DMS114 treated with DMSO at 0.1 percent for 48 hours (cell line): ENCODE measurements around the gene PKNOX2.

Source experiments
- DNase-seq: peaks from one replicate; lab custom pipeline; 2025; ENCODE audit not compliant: unreplicated experiment; lab: John Stamatoyannopoulos, UW

The PKNOX2 gene

GRCh38 chr11:125154378-125155099 is 10.0 kb upstream of the PKNOX2 start:
- DNase-seq, result no peak

DNA sequence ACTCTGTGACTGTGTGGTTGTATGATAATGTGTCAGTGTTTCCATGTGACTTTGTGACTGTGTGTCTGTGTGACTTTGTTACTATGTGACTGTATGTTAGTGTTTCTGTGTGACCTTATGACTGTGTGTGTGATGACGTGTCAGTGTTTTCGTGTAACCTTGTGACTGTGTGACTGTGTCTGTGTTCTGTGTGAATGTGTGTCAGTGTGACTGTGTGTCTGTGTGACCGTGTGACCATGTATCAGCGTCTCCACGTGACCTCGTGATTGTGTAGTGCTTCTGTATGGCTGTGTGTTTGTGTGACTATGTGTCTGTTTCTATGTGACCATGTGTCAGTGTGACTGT is 9.5 kb upstream of the PKNOX2 start:
- DNase-seq, result no peak

DNA sequence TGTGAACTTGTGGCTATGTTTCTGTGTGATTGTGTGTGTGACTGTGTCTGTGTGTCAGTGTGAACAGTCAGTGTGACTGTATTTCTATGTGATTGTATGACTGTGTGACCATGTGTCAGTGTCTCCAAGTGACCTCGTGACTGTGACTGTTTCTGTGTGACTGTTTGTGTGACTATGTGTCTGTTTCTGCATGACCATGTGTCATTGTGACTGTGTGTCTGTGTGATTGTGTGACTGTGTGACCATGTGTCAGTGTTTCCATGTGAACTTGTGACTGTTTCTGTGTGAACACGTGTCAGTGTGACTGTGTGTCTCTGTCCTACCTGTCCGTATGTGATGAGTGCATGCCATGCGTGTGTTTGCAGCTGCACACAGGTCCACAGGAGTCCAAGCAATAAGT is 8.8 kb upstream of the PKNOX2 start:
- DNase-seq, result no peak

DNA sequence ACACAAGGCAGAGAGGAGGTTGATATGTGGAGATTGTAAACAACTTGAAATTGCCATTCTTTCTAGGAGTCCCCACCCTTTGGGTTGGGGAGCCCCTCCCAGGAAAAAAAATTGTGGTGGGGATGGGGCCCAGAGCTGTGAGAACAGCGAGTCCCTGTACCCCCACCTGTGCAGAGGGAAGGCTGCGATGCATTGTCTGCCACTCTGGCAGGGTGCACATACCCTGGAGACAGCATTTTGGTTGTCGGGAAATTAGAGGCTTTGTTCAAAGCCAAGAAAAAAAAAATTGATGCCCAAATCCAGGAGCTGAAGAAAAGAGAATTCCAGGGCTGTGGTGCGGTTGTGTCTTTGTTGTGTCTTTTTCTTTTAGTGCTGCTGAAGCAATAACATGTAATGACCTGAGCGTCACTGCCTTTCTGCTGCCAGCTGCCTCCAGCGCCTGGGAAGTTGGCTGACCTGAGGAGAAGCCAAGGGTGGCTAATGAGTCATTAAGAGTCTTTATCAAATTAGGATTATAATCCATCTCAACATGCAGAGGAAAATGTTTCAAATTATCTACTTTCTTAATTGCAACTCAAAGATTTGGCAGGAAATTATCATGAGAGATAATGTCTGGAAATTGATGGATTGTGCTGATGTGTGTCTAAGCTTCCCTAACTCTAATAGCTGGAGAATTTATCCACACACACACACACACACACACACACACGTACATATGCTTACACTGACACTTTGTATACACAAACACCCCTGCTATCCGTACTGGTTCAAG is 8.0 kb upstream of the PKNOX2 start:
- DNase-seq, result no peak

DNA sequence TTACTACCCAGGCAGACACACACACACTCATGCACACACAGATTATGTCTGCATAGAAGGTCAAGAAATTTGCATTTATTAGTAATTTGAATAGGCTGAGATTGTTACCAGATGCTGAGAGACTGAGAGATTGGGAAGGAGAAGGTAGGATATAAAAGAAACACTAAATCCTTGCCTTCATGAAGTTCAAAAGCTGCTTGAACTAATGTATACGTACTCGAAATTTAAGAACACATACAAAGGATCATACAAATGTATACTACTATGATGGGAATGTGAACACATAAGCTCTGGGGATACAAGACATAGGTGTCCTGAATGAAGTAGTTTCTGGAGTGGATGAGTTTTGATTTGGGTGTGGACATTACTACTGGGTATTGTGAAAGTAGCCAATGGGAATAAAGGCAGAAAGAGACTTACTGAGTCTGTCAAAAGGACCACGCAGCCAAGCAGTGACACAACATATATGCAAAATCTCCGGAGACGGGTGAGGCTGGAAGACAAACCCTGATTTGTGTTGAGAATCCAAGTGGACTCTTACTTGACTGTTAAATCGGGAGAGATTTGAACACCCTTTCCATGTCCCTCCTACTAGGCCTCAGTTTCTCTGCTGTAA is 7.3 kb upstream of the PKNOX2 start:
- DNase-seq, result no peak

DNA sequence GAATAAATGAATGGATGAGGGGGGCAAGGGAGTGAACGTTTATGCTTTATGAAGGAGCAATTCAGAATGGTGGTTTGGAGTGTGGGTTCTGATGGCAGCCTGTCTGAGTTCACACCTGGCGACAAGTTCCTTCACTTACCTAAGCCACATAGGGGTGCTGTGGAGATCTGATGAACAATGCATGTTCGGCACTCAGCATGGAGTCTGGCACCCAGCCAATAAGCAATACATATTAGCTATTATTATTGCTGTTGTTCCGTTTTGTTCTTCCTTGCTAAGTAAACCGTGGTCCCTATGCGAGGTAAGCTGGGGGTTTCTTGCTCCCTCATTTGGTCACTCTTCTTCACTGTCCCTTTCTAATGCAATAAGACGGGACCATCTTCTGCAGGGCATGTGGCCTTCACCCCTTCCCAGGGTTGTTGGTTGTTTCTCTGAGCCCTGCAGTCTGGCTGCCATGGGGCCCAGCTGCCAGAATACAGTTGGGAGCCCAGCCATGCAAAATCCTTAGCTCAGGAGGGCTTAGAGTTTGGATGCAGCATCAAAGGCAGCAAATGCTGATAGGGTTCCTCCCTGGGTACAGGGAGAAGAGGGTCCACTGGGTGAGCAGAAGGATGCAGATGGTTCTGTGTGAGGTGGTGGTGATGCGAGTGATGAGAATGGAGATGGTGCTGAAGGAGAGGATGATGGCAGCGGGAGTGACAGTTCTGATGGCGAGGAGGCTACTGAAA is 6.4 kb upstream of the PKNOX2 start:
- DNase-seq, result no peak

DNA sequence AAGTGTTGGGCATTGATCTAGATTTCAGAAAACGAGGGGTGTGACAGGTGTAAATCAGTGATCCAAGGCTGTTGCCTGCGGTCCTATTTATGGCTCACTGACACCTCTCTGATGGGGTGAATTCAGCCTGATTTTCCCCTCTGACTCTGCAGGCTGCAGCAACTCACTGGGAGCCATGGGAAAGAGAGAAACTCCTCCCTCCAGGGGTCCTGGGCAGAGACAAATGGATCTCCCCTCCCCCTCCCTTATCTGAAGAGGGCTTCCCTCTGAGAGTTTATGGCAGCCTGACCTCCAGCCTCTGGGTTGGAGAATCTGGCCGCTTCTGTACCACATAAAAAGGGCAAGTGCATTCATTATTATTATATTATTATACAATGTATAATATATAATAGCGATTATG is 1.8 kb upstream of the PKNOX2 start:
- DNase-seq, result no peak

DNA sequence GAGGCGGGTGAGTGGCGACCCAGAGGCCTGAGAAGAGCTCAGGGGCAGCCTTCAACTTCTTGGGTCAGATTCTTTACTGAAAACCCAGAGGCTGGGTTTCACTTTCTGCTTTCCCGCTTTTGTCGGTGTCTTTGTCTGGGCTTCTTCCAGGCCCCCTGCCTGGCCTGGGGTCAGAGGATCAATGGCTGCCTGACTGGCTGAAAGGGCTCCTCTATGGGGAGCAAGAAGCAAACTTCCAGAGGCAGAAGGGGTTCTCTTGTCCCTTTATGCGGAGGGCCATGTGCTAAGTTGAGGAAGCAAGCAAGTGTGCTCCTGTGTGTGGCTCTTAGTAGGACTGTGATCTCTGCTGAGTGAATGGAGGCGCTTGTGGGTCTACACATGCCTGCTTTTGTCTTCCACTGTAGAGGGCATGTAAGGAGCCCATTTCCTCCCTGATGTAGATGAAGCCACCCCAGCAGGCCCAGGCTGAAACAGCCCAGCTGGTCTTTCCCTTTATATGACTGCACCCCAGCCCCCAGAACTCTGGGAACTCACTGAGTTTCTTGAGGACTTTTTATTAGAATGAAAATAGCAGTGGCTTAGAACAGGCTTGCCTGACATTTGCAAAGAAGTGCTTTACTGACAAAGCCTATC is 1.0 kb upstream of the PKNOX2 start:
- DNase-seq, result no peak

DNA sequence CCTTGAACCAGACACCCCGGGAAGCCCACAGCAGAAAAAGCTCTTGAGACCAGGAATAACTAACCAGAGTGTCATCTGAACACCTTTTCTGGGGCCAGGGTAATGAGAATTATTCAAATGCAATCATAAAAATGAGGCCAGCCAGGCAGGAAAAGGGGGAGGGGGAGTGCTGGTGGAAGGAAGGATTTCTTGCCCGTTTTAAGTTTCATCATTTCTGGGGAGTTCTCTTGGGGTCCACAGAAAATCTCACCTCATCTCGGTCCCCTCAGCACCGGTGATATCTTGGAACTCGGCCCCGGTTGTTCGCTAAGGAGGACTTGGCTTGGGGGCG is 495 bp upstream of the PKNOX2 start:
- DNase-seq, result no peak

DNA sequence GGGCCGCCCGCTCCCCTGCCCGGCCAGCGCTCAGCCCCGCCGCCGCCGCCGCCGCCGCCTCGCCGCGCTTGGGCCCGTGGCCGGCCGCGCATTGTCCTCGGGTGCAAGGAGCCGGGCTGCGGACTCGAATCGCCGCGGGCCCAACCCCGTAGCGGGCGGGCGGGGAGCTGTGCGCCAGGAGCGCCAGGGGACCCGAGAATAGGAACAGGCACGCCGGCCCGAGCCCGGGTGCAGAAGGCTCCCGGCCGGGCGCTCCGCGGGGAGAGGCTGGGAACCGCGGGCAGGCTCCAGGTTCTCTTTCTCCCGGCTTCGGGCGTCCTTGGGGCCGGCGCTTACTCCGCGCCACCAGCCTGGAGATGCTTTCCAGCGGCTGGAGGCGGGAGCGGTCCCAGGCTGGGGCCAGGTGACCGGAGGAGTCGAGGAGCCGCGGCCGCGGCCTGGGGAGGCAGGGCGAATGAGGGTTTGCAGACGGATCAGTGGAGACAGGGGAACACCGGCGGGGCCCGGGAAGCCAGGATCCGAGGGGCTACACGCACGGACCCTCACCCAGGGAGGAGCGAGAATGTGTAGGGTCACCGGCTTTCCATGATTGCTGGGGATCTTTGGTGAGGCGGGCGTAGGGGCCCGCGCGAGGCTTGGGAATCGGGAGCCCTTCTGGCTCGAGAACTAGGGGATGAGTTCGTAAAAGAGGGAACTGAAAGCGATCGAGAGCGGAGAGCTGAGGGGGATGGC is 726 bp downstream of the PKNOX2 start:
- DNase-seq, result no peak

GRCh38 chr11:125165843-125166763 is 1.6 kb downstream of the PKNOX2 start:
- no peak for DNase-seq

- DNase-seq, result no peak
Measured at GRCh38 chr11:125166764-125167291, 2.3 kb downstream of the PKNOX2 start.

GRCh38 chr11:125167292-125167953 is 2.9 kb downstream of the PKNOX2 start:
- DNase-seq, result no peak

DNA sequence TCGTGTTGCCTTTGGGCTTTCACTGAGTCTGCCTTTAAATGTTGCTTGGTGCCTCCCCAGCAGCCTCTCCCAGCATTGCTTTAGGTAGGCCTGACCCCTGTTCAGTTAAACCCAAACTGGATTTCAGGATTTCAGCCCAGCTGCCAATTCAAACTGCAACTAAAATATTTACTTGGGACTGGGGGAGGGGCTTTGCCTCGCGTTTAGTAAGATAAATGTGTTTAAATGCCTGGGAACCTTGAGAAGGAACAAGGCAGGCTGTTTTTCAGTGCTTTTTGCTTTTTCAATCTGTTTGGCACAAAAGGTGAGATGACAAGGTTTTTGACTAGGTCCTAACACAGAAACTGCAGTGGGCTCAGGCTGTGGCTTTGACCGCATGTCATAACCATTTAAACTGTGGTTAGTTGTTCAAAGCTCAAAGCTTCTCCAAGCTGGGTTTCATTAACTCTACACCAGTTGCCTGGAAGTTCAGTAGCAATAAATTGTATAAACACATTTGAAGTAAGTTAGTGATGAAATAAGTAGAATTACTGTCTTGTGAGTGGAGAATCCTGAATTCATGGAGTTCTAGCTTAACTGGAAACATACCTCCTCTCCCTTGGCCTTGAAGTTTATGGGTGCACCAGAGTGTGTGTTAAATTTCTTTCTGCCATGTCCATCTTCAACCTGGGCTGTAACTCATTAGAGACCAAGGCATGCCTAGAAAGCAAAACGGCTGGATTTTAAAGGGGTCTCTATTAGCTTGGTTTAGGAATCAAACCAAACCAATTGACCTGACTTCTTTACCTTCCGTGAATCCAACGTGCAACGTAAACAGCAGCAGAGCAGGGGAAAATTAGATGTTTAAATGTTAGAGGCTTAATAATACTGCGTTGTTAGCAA is 3.6 kb downstream of the PKNOX2 start:
- no peak for DNase-seq

DNA sequence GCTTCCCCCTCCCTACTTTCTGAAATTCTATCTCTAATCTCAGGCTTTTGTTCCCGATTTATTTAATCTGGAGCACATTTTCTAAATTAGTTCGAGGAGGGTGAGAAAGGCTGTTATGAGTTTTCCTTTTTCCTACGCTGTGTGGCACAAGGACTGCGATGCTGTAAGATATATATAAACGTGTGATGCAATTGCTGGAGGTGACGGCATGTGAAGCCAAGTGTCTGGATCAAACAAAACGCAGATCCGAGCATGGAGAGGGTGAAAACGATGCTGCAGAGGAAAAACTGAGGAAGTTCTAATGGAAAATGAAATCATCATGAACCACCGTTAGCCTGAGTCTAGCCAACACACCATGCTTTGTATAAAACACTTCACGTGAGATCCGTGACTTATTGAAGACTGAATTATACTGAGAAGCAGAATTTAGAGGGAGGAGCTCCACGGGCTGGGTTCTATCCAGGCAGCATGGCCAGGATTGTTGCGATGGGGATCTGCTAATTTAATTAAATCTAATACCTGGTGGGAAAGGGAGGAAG is 4.4 kb downstream of the PKNOX2 start:
- DNase-seq, result no peak

- DNase-seq, result no peak
Measured at GRCh38 chr11:125170001-125170509, 5.5 kb downstream of the PKNOX2 start.

- DNase-seq, result no peak
Measured at GRCh38 chr11:125170510-125171031, 6.0 kb downstream of the PKNOX2 start.
